Measurements from ENCODE around the gene AMDHD2.

AMDHD2 gene

DNA sequence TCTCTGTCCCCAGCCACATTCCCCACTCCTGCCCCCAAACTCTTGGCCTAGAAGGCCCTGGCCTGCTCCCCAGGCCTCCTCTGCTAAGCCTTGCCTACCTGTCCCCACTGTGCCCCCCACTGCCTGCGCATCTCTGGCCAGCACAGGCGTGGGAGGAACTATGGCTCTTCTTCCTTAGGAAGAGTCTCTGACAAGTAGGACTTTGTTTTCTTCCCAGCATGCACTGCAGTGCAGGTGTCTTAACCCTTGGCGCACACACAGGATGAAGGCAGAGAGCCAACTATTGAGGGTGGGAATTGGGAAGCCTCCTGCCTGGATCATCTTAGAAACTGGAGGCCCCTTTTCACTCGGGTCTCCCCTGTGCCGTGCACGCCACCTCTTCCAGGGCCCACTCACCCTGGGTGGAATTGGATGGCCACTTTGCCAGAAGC lies 3.6 kb downstream of the AMDHD2 start:
- Histone ChIP-seq H3K36me3 (ENCODE audit: control insufficient read depth, insufficient read depth, low read length) (peaks cover 28% of the 10 kb centered on the region), H3K4me3 (replicated peaks; ENCODE audit: low read depth, low read length) (no peak overlapping the region), H3K27me3 (replicated peaks; ENCODE audit: control insufficient read depth, insufficient read depth, low read length) (no peaks in the 10 kb centered on the region)
- DNase-seq (ENCODE audit: extremely low read depth, insufficient read length): no peak
- TF ChIP-seq, protein P1, sequence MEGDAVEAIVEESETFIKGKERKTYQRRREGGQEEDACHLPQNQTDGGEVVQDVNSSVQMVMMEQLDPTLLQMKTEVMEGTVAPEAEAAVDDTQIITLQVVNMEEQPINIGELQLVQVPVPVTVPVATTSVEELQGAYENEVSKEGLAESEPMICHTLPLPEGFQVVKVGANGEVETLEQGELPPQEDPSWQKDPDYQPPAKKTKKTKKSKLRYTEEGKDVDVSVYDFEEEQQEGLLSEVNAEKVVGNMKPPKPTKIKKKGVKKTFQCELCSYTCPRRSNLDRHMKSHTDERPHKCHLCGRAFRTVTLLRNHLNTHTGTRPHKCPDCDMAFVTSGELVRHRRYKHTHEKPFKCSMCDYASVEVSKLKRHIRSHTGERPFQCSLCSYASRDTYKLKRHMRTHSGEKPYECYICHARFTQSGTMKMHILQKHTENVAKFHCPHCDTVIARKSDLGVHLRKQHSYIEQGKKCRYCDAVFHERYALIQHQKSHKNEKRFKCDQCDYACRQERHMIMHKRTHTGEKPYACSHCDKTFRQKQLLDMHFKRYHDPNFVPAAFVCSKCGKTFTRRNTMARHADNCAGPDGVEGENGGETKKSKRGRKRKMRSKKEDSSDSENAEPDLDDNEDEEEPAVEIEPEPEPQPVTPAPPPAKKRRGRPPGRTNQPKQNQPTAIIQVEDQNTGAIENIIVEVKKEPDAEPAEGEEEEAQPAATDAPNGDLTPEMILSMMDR (IDR thresholded peaks at IDR 0.05; ENCODE audit: insufficient read depth, low read length, poor library complexity, severe bottlenecking): no peak

DNA sequence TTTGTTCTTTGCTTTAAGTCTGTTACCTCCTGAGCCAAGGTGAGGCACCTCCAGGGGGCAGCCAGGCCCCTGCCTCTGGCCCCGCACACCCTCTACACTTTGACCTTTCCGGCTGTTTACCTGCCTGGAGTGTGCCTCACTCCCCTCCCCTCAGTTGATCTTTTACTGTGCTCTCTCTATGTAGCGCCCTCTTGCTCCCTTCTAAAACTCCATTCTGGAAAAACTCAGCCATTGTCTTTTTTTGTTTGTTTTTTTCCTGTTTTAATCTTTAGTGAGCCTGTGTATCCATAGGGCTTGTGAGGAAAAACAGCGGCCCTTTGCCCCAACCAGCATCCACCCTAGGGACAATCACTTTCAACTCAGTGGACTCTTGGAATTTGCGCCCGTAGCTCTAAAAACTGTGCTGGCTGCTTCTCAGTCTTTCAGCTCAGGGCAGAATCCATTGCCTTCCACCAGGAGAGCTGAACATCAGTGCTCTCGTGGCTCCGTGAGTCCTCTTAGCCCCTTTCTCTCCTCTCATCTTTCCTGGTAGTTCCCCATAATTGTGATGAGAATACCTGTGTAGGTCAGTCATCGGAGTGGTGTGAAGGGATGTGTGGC lies 4.3 kb downstream of the AMDHD2 start:
- no peaks in the 10 kb centered on the region for H3K27me3 ChIP-seq (replicated peaks; ENCODE audit: control insufficient read depth, insufficient read depth, low read length)
- H3K4me3 ChIP-seq (replicated peaks; ENCODE audit: low read depth, low read length): no peak overlapping the region
- DNase-seq (ENCODE audit: extremely low read depth, insufficient read length): no peak
- TF ChIP-seq, protein P1 (IDR thresholded peaks at IDR 0.05; ENCODE audit: insufficient read depth, low read length, poor library complexity, severe bottlenecking): no peak
- peaks cover 29% of the 10 kb centered on the region for H3K36me3 ChIP-seq (ENCODE audit: control insufficient read depth, insufficient read depth, low read length)

DNA sequence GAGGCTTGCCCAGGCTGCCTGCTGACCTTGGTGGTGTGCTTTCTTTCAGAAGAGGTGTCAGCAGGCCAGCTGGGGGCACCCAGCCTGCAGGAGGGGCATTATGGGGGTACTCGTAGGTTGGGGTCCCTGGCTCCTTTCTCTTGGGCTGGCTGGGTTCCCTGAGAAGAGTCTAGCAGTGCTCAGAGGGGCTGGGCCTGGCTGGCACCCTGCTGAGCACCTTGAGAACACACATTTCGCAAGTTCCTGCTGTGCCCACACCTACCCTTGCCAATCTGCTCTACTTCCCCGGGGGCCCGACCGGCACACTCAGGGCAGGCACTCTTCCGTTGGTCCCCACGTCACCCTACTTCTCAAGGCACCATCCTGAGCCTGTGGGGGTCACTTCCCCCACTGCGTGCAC lies 6.0 kb downstream of the AMDHD2 start:
- no peak overlapping the region for H3K4me3 ChIP-seq (replicated peaks; ENCODE audit: low read depth, low read length)
- TF ChIP-seq, protein P1 (IDR thresholded peaks at IDR 0.05; ENCODE audit: insufficient read depth, low read length, poor library complexity, severe bottlenecking): no peak
- H3K36me3 ChIP-seq (ENCODE audit: control insufficient read depth, insufficient read depth, low read length): peaks cover 31% of the 10 kb centered on the region
- DNase-seq (ENCODE audit: extremely low read depth, insufficient read length): no peak
- H3K27me3 ChIP-seq (replicated peaks; ENCODE audit: control insufficient read depth, insufficient read depth, low read length): no peaks in the 10 kb centered on the region

DNA sequence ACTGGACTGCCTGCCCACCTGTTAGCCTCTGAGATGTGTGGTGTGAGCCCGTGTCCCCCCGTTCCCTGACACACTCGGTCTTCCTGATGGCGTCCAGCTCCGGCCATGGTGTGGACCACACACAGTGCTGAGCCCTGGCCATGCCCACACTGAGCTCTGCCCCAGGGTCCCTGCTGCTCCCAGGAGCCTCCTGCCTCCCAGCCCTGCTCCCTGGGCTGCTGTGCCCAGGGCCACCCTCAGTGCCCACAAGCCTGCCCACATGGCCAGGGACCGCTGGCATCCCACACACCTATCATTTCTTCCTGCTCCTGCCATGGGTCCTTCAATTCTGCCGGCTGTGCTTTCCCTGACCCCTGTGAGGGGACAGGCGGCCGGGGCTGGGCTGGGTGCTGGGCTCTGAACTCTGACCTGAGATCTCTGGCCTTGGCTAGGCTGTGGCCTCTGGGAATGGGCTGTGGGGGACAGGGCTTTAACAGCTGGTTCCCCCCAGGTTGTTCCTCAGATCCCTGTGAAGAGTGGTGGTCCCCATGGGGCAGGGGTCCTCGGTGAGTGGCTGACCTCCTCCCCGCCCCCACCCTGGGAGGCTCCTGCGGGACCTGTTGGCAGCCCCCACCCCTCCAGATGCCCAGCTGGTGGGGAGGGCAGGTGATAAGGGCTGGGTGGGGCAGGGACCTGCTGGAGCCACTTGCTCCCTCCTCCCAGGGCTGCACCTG lies 7.1 kb downstream of the AMDHD2 start:
- Histone ChIP-seq H3K27me3 (replicated peaks; ENCODE audit: control insufficient read depth, insufficient read depth, low read length) (no peaks in the 10 kb centered on the region), H3K36me3 (ENCODE audit: control insufficient read depth, insufficient read depth, low read length) (peaks cover 31% of the 10 kb centered on the region), H3K4me3 (replicated peaks; ENCODE audit: low read depth, low read length) (no peak overlapping the region)
- DNase-seq (ENCODE audit: extremely low read depth, insufficient read length): no peak
- TF ChIP-seq, protein P1 (IDR thresholded peaks at IDR 0.05; ENCODE audit: insufficient read depth, low read length, poor library complexity, severe bottlenecking): no peak

DNA sequence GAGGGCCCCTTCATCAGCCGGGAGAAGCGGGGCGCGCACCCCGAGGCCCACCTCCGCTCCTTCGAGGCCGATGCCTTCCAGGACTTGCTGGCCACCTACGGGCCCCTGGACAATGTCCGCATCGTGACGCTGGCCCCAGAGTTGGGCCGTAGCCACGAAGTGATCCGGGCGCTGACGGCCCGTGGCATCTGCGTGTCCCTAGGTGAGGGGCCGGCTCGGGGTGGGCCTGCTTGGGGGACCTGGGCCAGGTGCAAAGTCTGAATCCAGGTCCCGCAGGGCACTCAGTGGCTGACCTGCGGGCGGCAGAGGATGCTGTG lies 7.6 kb downstream of the AMDHD2 start:
- H3K4me3 ChIP-seq (replicated peaks; ENCODE audit: low read depth, low read length): no peak overlapping the region
- no peak for DNase-seq (ENCODE audit: extremely low read depth, insufficient read length)
- H3K36me3 ChIP-seq (ENCODE audit: control insufficient read depth, insufficient read depth, low read length): peaks cover 31% of the 10 kb centered on the region
- TF ChIP-seq, protein P1 (IDR thresholded peaks at IDR 0.05; ENCODE audit: insufficient read depth, low read length, poor library complexity, severe bottlenecking): no peak
- no peaks in the 10 kb centered on the region for H3K27me3 ChIP-seq (replicated peaks; ENCODE audit: control insufficient read depth, insufficient read depth, low read length)
